ENCODE measurements around the gene SLC12A6. TPM values are rescaled to one million over a fixed set of nuclear protein-coding genes. Genes with fewer than 3 reads are reported as not detected.
A peak's percentile ranks its signal among the peaks of the same experiment; 100 is the strongest.

Gene SLC12A6
- total and polyA plus RNA-seq, 4 donors: 14.8 to 46.0 (median 30.3) TPM

DNA sequence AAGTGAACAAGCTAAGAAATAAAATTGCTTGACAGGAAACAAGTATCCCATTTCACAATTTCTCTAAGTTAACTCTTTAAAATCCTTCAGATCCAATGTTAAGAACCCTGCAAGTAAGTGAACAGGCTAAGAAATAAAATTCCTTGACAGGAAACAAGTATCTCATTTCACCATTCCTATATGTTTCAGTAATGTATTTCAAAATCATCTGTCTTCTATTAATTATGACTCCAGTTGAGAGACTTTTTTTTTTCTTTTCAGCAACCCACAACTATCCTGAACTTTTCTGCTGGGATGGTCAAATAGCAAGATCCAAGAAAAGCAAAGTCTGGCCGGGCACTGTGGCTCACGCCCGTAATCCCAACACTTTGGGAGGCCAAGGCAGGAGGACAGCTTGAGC, 2.4 kb upstream of the SLC12A6 start:
- Histone ChIP-seq H3K4me3 (ENCODE audit: low read length in 2 of 2) (no peak overlapping the region), H3K4me1 (ENCODE audit: control insufficient read depth in 1 of 2, insufficient read depth in 2 of 2, low read length in 2 of 2) (no peaks in the 10 kb centered on the region), H3K36me3 (ENCODE audit: control insufficient read depth in 1 of 2, insufficient read depth in 2 of 2, low read length in 1 of 2) (peaks cover 0 to 1% of the 10 kb centered on the region in 2 donors), H3K27me3 (ENCODE audit: control insufficient read depth in 1 of 2, insufficient read depth in 2 of 2, low read length in 1 of 2) (no peaks in the 10 kb centered on the region), H3K9me3 (ENCODE audit: control insufficient read depth, low read length) (no peaks in the 10 kb centered on the region), H3K27ac (ENCODE audit: low read depth in 1 of 2, low read length in 2 of 2) (no peak overlapping the region)
- no peak for DNase-seq
- ATAC-seq (ENCODE audit: low FRiP score): no peak
- WGBS, 2 donors: 56 to 68% methylated on average over 3 of the region's 3 CpGs
- intact Hi-C loops (cut with DNase I): loop anchor here in 1 of 2 donors (5.0 to 10.0 kb wide), 4 partner anchors 63 to 245 kb away; partner anchors contain the start of gene GOLGA8B

- no peak overlapping the region for H3K27ac ChIP-seq (ENCODE audit: low read depth in 1 of 2, low read length in 2 of 2)
- intact Hi-C loops (cut with DNase I): loop anchor here in 1 of 2 donors (5.0 kb wide), 2 partner anchors 61 to 81 kb away; no protein-coding TSS in a partner anchor
- peak overlapping the region in 1 of 2 donors; percentile 21 for H3K4me3 ChIP-seq (ENCODE audit: low read length in 2 of 2)
- ATAC-seq (ENCODE audit: low FRiP score) (no peak), DNase-seq (no peak)
- H3K9me3 ChIP-seq (ENCODE audit: control insufficient read depth, low read length): no peaks in the 10 kb centered on the region
- no peaks in the 10 kb centered on the region for H3K4me1 ChIP-seq (ENCODE audit: control insufficient read depth in 1 of 2, insufficient read depth in 2 of 2, low read length in 2 of 2)
- no peaks in the 10 kb centered on the region for H3K27me3 ChIP-seq (ENCODE audit: control insufficient read depth in 1 of 2, insufficient read depth in 2 of 2, low read length in 1 of 2)
- peaks cover 0 to 1% of the 10 kb centered on the region in 2 donors for H3K36me3 ChIP-seq (ENCODE audit: control insufficient read depth in 1 of 2, insufficient read depth in 2 of 2, low read length in 1 of 2)
- WGBS, 2 donors: 72 to 73% methylated on average over 16 of the region's 16 CpGs
These were observed 766 bp upstream of the SLC12A6 start for GRCh38 chr15:34338347-34338746.

GRCh38 chr15:34336991-34337556, 507 bp downstream of the SLC12A6 start:
- intact Hi-C loops (cut with DNase I): loop anchor here in 1 of 2 donors (5.0 kb wide), 2 partner anchors 60 to 80 kb away; no protein-coding TSS in a partner anchor

DNA sequence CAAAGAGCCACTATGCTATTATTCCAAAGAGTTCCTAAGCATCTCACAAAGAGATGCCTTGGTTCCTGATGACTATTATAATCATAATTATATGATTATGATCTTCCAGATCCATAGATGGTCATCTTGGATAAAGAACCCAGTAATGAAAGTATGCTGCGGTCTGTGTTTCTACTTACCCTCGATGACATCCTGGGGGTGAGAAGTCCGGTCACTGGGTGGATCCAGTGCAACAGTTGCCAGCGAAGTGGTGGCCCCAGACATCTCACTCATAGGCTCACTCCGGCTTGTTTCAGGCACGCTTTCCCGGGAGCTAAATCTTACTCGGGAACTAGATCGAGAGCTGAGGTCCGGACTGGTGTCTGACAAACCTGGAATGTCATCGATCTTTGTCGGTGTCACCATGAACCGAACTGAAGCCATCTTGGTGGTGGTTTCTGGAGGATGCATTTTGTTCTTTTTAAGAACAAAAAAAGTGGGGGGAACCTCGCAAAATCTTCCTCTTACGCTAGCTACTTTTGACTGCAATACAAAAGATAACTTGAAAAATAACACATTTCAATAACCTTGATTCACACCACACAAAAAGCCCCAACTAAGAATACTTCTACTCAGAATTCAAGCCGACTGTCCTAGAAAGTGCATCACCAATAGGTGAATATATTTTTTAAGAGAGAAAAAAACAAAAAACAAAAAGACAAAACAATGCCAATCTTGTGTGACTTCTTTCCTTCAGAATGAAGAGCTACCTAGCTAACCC, 1.2 kb downstream of the SLC12A6 start:
- 81 to 85% methylated on average over 16 of the region's 16 CpGs for WGBS, 2 donors
- Histone ChIP-seq H3K9me3 (ENCODE audit: control insufficient read depth, low read length) (no peaks in the 10 kb centered on the region), H3K4me1 (ENCODE audit: control insufficient read depth in 1 of 2, insufficient read depth in 2 of 2, low read length in 2 of 2) (no peaks in the 10 kb centered on the region), H3K36me3 (ENCODE audit: control insufficient read depth in 1 of 2, insufficient read depth in 2 of 2, low read length in 1 of 2) (no peaks in the 10 kb centered on the region), H3K27ac (ENCODE audit: low read depth in 1 of 2, low read length in 2 of 2) (peak overlapping the region in 1 of 2 donors; percentile 21), H3K27me3 (ENCODE audit: control insufficient read depth in 1 of 2, insufficient read depth in 2 of 2, low read length in 1 of 2) (no peaks in the 10 kb centered on the region), H3K4me3 (ENCODE audit: low read length in 2 of 2) (peak overlapping the region; percentile 71 to 84)
- DNase-seq (no peak), ATAC-seq (ENCODE audit: low FRiP score) (no peak)
- intact Hi-C loops (cut with DNase I): loop anchor here in 1 of 2 donors (5.0 kb wide), 2 partner anchors 59 to 79 kb away; no protein-coding TSS in a partner anchor

More at GRCh38 chr15:34336991-34337556, 507 bp downstream of the SLC12A6 start:
- WGBS, 2 donors: 1 to 2% methylated on average over 26 of the region's 26 CpGs
- peak overlapping the region; percentile 71 to 84 for H3K4me3 ChIP-seq (ENCODE audit: low read length in 2 of 2)
- H3K9me3 ChIP-seq (ENCODE audit: control insufficient read depth, low read length): no peaks in the 10 kb centered on the region
- H3K27ac ChIP-seq (ENCODE audit: low read depth in 1 of 2, low read length in 2 of 2): peak overlapping the region in 1 of 2 donors; percentile 60
- ATAC-seq (ENCODE audit: low FRiP score) (no peak), DNase-seq (no peak)
- no peaks in the 10 kb centered on the region for H3K4me1 ChIP-seq (ENCODE audit: control insufficient read depth in 1 of 2, insufficient read depth in 2 of 2, low read length in 2 of 2)
- no peaks in the 10 kb centered on the region for H3K27me3 ChIP-seq (ENCODE audit: control insufficient read depth in 1 of 2, insufficient read depth in 2 of 2, low read length in 1 of 2)
- peaks cover 0 to 1% of the 10 kb centered on the region in 2 donors for H3K36me3 ChIP-seq (ENCODE audit: control insufficient read depth in 1 of 2, insufficient read depth in 2 of 2, low read length in 1 of 2)

- H3K4me1 ChIP-seq (ENCODE audit: control insufficient read depth in 1 of 2, insufficient read depth in 2 of 2, low read length in 2 of 2): no peaks in the 10 kb centered on the region
- no peaks in the 10 kb centered on the region for H3K36me3 ChIP-seq (ENCODE audit: control insufficient read depth in 1 of 2, insufficient read depth in 2 of 2, low read length in 1 of 2)
- H3K27me3 ChIP-seq (ENCODE audit: control insufficient read depth in 1 of 2, insufficient read depth in 2 of 2, low read length in 1 of 2): no peaks in the 10 kb centered on the region
- WGBS, 2 donors: 34 to 37% methylated on average over 3 of the region's 3 CpGs
- H3K27ac ChIP-seq (ENCODE audit: low read depth in 1 of 2, low read length in 2 of 2): peak overlapping the region in 1 of 2 donors; percentile 42
- intact Hi-C loops (cut with DNase I): loop anchor here in 1 of 2 donors (5.0 kb wide), 2 partner anchors 58 to 78 kb away; no protein-coding TSS in a partner anchor
- ATAC-seq (ENCODE audit: low FRiP score): no peak
- no peak for DNase-seq
- no peaks in the 10 kb centered on the region for H3K9me3 ChIP-seq (ENCODE audit: control insufficient read depth, low read length)
- H3K4me3 ChIP-seq (ENCODE audit: low read length in 2 of 2): peak overlapping the region; percentile 71 to 84
These were observed 2.2 kb downstream of the SLC12A6 start for GRCh38 chr15:34335176-34336032.

GRCh38 chr15:34334672-34335071, 2.9 kb downstream of the SLC12A6 start:
- Histone ChIP-seq H3K27ac (ENCODE audit: low read depth in 1 of 2, low read length in 2 of 2) (no peak overlapping the region), H3K4me1 (ENCODE audit: control insufficient read depth in 1 of 2, insufficient read depth in 2 of 2, low read length in 2 of 2) (no peaks in the 10 kb centered on the region), H3K36me3 (ENCODE audit: control insufficient read depth in 1 of 2, insufficient read depth in 2 of 2, low read length in 1 of 2) (no peaks in the 10 kb centered on the region), H3K4me3 (ENCODE audit: low read length in 2 of 2) (peak overlapping the region; percentile 63 to 71), H3K9me3 (ENCODE audit: control insufficient read depth, low read length) (no peaks in the 10 kb centered on the region), H3K27me3 (ENCODE audit: control insufficient read depth in 1 of 2, insufficient read depth in 2 of 2, low read length in 1 of 2) (no peaks in the 10 kb centered on the region)
- WGBS, 2 donors: 49 to 51% methylated on average over 4 of the region's 4 CpGs
- intact Hi-C loops (cut with DNase I): loop anchor here in 1 of 2 donors (5.0 kb wide), 2 partner anchors 57 to 77 kb away; no protein-coding TSS in a partner anchor
- no peak for DNase-seq
- no peak for ATAC-seq (ENCODE audit: low FRiP score)

DNA sequence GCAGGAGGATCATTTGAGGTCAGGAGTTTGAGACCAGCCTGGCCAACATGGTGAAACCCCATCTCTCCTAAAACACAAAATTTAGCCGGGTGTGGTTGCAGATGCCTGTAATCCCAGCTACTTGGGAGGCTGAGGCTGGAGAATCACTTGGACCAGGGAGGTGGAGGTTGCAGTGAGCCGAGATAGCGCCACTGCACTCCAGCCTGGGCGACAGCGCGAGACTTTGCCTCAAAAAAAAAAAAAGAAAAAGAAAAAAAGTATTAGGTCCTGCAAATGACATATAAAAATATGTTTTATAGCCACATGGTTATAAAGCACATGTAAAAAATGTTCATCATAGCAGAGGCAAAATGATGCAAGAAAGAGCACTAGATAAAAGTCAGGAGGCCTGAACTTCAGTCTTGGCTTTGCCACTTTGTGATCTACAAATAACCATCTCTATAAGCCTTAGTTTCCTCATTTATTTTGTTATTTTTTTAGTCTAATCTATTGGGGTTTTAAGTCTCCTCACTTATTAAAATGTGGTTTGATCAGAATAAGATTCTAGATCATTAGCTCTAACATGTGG, 4.9 kb downstream of the SLC12A6 start:
- Histone ChIP-seq H3K9me3 (ENCODE audit: control insufficient read depth, low read length) (no peaks in the 10 kb centered on the region), H3K27ac (ENCODE audit: low read depth in 1 of 2, low read length in 2 of 2) (no peak overlapping the region), H3K4me1 (ENCODE audit: control insufficient read depth in 1 of 2, insufficient read depth in 2 of 2, low read length in 2 of 2) (no peaks in the 10 kb centered on the region), H3K27me3 (ENCODE audit: control insufficient read depth in 1 of 2, insufficient read depth in 2 of 2, low read length in 1 of 2) (no peaks in the 10 kb centered on the region), H3K36me3 (ENCODE audit: control insufficient read depth in 1 of 2, insufficient read depth in 2 of 2, low read length in 1 of 2) (no peaks in the 10 kb centered on the region), H3K4me3 (ENCODE audit: low read length in 2 of 2) (no peak overlapping the region)
- intact Hi-C loops (cut with DNase I): no loop called here
- ATAC-seq (ENCODE audit: low FRiP score): no peak
- no peak for DNase-seq
- 98 to 99% methylated on average over 6 of the region's 6 CpGs for WGBS, 2 donors

- no peaks in the 10 kb centered on the region for H3K9me3 ChIP-seq (ENCODE audit: control insufficient read depth, low read length)
- no peak overlapping the region for H3K27ac ChIP-seq (ENCODE audit: low read depth in 1 of 2, low read length in 2 of 2)
- DNase-seq (no peak), ATAC-seq (ENCODE audit: low FRiP score) (no peak)
- H3K4me3 ChIP-seq (ENCODE audit: low read length in 2 of 2): no peak overlapping the region
- 74 to 75% methylated on average over 2 of the region's 2 CpGs for WGBS, 2 donors
- no peaks in the 10 kb centered on the region for H3K27me3 ChIP-seq (ENCODE audit: control insufficient read depth in 1 of 2, insufficient read depth in 2 of 2, low read length in 1 of 2)
- no peaks in the 10 kb centered on the region for H3K4me1 ChIP-seq (ENCODE audit: control insufficient read depth in 1 of 2, insufficient read depth in 2 of 2, low read length in 2 of 2)
- intact Hi-C loops (cut with DNase I): no loop called here
- H3K36me3 ChIP-seq (ENCODE audit: control insufficient read depth in 1 of 2, insufficient read depth in 2 of 2, low read length in 1 of 2): no peaks in the 10 kb centered on the region
These were observed 5.8 kb downstream of the SLC12A6 start for GRCh38 chr15:34331809-34332208.

Measured in aorta (tissue), 5 donors.